HG03520 (cell line): ENCODE measurements around the gene PPARG.
"Not testable (repeated sequence)": the region's sequence is repeated elsewhere in the genome, so short reads cannot be mapped to it uniquely, and the experiment has no call there.

Source experiments
- ATAC-seq: cut with Tn5 transposase; IDR thresholded peaks from one replicate; pipeline ENCODE4 v1.9.1; 2021; ENCODE audit warnings: mild to moderate bottlenecking, moderate library complexity; ENCODE audit not compliant: unreplicated experiment

Gene PPARG

DNA sequence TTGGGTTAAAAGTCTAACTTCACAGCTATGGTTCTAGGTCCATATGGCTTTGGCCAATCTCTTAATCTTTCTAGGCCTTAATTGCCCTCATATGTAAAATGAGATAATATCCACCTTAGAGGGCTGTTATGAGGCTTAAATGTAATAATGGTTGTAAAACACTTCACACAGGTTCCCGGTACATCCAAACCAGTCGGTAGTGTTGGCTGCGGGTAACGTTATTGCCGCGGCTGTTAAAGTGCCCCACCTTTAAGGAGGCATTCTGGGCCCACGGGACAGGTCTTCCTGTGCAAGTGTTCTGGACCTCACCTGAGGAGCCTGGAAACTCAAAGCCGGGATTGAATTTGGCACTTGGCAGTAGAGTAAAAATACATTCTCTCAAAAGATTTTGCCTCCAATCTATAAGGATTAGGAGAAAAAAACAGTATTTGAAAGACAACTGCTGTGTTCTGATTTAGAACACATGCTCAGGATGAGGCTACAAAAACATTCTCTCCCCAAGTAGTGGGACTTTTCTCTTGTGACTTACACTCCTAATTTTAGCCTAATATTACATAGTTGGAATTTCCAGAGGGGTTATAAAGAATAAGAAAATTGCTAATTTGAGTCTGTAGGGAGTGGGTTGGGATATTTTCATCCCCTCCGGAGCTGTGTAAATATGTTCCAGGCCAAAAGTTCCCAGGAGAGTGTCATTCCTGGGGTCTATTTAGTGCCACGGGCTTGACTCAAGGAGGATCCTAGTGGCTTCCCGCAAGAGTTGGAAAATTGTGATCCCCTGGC is 150.5 kb downstream of the PPARG start:
- ATAC-seq: no peak

DNA sequence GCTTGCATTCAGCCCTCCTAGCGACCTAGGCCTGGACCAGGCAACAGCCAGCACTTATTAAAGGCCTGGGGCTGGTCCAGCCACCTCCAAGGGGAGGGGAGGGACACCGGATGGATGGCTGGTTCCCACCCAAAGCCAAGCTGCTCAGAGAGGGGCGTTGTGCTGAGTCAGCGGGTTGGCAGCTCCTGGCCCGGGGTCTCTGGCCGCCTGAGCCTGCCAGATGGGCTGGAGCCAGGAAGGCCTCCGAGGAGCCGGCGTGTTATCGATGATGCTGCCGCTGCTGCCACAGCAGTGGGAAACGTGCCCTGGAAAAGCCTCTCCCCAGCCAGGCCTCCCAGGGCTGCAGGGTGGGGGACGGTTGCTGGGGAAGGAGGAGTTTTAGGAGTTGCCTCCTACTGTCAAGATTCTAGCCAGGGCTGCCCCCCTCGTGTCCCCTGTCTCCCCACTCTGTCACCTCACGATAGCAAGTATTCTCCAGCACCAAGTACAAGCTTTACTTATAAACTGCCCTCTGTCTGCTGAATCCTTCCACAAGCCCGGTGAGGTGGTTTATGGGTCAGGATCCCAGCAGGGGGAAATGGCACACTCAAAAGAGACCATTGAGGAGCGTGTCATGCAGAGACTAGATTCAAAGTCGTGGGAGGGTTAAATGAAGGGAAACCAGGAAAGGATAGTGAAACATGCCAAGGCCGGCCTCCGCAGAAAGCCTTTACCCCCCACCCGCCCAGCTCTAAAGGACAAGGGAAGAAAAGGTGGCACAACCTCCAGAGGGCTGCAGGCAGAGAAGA is 152.3 kb downstream of the PPARG start:
- ATAC-seq: no peak

DNA sequence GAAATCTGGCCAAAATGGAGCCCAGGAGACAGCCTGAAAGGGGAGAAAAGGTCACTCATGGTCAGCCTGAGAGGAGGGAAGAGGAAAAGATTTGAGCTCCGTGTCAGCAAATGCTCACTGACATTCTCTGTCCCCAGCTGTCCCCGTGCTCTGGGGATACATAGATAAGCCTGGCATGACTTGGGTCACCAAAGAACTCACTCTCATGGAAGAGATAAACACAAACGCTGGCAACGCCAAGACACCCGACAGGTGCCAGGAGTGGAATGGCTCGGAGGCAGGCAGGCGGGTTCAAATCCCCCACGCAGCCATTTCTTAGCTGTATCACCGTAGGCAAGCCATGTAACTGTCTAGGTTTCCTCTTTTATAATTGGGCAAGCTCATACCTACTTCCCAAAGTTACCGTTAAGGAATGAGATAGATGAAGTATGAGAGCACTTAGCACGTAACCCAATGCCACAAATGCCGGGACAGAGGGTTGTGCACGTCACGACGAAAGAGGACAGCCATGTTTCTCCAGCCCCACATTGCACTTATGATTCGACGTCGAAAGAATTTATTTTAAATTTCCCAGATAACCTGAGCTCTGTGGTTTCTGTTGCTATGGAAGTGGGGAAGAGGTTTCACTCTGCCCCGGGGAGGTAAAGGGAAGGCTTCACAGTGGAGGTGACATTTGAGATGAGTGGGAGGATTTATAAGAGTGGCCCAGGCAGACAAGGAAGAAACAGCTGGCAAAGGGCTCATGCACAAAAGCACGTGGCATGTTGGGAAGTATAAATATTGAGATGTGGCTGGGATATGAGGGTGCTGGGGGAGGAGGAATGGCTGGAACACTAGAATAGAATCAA is 154.0 kb downstream of the PPARG start:
- ATAC-seq: no peak

DNA sequence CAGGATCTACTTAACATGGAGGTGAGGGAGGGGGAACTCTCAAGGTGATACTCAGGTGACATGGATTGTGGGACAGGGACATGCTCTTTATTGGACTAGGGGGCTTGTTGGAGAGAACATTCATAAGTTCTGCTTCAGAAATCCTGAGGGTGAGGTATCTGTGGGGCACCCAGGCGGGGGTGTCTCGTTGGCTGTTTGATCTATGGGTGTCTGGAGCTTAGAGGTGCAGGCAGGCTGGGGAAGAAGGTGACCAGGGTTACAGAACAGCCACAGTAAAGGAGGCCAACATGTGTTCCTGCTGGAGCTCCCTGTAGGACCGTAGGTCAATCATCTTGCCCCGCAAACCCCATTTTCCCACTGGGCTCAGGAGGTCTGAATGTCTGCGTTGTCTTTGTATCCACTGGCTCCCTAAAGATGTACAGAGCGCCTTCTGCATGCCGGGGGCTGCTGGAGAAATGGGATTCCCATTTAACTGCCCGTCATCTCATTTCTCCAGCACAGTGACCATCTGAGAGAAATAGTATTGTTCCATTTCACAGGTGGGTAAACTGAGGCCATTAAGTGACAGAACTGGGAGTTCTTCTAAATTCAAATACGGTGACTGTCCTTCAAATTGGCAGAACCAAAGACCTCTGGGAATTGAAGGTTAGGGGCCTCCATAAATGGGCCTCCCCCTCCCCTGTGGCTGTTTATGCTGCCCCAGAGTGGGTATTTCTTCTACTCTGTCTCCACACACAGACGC is 155.1 kb downstream of the PPARG start:
- no peak for ATAC-seq

DNA sequence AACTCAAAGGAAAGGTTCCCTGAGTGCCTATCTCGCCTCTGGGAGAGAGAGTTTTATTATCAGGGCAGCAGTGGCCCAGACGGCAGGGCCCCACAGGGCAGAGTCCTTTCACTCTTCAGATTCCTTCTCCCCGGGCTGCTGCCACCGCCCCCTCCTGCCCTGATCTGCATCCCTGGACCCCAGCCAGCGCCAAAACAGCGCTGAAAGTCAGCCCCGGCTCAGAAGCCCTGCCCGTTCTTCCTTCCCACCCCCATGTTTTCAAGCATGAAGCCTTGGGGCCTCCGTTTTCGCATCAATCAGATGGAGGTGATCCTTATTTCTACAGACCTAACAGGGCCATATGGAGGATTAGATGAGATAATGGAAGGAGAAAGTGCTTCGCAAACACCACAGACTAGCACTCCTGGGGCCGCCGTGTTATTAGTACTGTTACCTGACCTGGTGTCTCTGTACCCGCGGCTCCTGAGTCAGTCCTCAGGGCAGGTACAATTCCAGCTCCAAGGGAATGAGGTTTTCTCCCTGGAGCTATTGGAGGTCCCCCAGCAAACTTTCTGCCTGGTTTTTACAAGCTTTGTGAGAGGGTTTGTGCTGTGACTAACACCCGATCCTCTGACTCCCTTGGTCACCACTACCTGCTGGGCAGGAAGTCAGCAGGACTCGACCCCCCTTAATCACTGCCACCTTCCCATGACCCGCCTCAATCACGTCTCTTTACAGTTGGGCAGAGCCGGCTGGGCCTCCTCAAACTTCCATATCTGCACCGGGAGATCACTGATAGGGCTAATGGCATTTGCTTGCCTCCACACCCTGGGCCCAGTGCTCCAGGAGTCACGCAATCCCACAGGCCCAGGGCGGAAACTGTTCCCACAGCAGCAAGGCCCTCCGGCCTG is 156.0 kb downstream of the PPARG start:
- no peak for ATAC-seq

DNA sequence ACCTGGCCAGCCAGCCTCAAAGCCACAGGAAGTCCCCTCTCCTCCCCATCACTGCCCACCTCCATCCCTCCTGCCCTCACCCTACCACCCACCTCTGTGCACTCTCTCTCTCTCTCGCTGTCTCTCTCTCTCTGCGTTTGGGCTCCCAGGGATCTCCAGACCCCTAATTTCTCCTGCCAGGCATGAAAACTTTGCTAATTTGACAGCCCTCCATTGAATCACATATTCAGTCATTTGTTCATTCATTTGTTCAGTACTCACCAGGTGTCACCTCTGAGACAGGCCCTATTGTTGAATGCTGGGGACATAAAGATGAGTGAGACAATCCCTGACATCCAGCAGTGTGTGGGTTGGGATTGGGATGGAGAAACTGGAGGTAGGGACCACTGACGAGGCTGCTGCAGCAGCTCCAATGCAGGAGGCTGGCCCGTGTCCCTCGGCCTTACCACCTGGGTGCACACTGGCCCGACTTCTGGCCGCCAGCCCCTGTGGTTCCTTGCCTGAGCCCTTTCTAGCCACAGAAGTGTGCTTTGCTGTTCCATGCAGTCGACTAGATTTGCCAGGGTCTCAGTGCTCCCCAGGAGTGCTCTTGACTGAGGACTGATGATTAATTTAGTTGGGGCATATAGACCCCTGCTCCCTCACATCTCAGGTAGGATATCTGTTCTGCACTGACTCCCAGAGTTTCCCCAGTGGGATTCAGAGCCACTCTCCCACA is 156.8 kb downstream of the PPARG start:
- no peak for ATAC-seq

DNA sequence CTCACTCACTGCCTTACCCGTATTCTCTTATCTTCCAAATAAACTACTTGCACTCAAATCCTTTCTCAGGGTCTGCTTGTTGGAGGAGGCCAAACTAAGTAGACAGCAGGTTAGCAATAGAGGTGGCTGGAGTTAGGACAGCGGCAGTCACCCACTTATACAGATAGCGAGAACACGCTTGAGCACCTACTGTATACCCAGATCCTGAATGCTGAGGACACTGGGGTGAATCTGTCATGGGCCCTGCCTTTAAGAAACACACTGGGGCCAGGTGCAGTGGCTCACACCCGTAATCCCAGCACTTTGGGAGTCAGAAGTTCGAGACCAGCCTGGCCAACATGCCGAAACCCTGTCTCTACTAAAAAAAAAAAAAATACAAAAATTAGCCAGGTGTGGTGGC is 157.4 kb downstream of the PPARG start:
- ATAC-seq: no peak

DNA sequence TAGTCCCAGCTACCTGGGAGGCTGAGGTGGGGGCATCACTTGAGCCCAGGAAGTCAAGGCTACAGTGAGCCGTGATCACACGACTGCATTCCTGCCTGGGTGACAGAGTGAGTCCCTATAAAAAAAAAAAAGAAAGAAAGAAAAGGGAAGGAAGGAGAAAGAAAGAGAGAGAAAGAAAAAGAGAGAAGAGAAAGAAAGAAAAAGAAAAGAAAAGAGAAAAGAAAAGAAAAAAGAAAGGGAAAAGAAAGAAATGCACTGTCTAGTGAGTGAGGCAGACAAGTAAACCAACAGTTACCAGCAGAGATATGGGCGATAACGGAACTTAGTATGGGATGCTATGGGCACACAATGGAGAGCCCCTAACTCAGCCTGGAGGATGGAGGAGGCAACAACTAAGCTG is 158.2 kb downstream of the PPARG start:
- no peak for ATAC-seq

DNA sequence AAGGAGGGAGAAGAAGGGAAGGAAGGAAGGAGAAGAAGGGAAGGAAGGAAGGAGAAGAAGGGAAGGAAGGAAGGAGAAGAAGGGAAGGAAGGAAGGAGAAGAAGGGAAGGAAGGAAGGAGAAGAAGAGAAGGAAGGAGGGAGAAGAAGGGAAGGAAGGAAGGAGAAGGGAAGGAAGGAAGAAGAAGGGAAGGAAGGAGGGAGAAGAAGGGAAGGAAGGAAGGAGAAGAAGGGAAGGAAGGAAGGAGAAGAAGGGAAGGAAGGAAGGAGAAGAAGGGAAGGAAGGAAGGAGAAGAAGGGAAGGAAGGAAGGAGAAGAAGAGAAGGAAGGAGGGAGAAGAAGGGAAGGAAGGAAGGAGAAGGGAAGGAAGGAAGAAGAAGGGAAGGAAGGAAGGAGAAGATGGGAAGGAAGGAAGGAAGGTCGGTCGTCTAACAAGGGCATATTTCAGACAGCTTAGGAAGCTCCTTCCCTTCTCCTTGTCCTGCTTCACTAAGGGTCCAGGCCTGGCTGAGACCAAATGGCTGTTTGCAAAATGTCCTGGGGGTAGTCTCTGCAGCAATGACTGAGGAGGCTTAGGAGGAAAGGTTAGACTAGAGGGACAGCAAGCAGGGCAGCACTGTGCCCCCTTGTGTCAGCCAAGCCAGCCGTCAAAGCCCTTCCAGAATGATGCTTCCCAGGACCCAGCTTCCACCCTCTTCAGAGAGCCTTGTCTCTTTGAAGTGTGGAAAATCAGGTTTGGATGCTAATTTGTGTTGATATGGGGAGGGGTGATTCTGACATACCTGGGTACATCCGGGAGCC is 159.7 kb downstream of the PPARG start:
- not testable (repeated sequence) for ATAC-seq

DNA sequence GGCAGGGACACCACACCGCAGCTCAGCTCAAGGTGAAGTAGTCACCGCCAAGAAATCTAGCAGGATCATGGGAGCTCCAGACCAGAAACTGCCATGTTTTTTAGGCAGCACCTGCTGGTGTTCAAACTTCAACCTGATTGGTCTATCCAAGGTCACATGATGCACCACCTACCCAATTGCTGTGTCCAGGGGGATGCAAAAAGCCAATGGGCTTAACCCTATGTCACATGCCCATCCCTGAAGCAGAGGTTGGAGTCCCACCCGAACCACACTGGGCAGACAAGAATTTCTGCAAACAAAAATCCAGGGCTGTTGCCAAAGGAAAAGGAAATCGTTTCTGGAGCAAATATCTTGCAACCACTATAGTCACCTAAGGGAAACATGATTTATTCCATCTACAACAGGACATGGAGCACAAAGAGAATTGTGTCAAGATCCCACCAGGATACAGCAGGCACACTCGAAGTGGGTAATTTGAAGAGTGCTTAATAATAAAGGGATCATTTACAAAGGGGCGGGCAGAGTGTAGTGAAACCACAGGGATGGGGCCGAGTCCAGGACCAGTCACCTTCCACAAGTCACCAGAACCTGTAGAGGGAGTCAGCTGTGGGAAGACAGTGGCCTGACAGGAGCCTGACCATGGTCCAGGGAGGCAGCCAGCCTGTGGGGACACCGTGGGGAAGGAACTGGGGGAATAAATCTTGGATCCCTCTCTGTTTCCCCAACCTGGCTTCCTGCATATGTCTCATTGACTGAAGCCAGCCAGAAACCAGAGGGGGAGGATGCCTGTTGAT is 161.2 kb downstream of the PPARG start:
- no peak for ATAC-seq

DNA sequence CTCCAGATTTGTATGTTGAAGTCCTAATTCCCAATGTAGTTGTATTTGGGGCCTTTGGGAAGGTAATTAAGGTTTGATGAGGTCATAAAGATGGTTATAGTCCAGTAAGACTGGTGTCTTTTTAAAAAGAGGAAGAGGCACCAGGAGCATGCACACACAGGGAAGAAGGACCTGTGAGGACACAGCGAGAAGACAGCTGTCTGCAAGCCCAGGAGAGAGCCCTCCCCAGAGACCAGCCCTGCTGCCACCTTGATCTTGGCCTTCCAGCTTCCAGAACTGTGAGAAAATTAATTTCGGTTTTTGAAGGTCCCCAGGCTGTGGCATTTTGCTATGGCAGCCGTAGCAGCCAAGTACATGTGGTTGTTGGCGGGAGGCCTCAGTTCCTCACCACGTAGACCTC is 162.6 kb downstream of the PPARG start:
- no peak for ATAC-seq

DNA sequence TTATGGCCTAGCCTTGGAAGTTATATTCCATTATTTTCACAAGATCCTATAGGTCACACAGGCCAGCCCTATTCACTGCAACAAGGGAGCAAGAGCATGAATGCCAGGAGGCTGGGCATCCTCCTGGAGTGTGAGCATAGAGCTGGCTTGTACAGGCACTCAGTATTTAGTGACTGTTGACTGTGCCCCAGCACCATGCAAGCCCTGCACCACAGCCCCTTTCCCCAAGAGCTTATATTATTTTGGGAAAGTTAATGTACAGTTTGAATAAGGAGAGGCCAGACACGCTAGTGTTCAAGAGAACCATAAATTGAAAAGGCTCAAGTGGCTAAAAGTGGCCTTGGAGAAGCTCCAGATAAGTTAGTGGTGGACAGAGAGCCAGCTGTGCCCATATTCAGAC is 163.1 kb downstream of the PPARG start:
- no peak for ATAC-seq

DNA sequence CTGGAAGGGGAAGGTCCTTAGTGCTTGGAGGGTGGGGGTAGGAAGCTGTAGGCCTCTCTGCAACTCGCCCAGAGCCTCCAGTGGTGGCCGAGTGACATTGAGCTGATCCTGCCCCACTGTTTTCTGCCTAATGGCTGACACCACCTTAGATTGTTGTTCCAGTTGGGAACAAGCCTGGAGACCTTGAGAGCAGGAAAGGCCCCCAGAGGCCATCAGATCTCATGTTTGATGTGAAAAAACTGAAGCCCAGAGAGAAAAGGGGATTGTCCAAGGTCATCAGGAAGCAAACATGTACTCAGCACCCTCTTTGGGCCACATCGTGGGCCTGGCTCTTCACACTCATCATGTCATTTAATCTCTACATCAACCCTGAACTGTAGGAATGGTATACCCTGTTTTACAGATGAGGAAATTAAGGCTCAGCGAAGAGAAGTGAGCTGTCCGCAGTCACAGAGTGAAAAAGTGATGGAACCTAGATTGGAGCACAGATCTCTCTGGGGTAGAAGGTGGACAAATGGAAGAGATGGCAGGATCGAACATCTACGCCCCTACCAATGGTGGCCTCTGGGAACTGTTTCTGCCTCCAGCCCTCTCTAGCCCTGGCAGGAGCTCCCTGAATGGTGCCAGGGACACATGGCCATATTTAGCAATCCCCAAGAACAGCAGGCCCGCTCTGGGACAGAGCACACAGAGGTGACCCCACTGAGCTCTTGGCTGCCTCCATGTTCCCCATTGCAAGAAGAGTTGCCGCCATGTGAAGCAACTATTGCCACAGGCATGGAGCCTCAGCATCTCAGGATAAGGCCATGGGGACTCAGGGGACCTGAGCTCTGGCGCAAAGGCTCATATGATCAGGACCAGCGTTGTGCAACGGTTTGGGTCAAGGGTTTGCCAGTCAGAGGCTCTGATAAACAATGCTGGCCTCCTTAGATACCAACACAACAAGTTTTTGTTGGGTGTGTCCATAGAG is 163.8 kb downstream of the PPARG start:
- ATAC-seq: no peak

DNA sequence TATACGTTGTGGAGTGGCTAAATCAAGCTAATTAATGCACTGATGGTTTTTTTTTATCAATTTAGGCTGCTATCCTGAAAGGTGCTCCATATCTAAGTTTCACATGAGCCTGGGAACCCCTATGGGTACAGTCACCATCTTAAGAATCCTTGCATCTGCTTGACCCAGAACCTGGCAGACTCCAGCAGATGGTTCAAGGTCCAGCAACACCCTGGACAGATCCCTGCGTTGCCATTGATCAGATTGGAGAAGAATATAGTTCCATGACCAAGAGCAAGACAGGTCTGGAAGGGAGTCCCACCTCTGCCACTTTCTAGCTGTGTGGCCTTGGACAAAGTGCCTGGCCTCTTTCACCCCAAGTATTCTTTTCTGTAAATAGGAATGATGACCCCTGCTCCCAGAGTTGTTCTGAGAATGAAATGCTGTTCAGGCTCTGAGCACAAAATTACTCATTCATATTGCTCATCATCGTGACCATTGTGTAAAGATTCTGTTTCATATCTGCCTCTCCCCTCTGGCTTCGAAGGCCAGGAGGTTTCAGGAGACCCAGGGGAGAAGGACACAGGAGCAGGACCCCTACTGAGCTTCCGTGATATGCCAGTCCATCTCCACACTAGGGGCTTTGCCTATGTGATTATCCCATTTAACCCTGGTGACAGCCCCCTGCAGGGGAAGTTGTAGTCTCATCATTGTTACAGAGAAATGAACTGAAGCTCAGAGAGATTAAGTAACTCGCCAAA is 165.4 kb downstream of the PPARG start:
- no peak for ATAC-seq

DNA sequence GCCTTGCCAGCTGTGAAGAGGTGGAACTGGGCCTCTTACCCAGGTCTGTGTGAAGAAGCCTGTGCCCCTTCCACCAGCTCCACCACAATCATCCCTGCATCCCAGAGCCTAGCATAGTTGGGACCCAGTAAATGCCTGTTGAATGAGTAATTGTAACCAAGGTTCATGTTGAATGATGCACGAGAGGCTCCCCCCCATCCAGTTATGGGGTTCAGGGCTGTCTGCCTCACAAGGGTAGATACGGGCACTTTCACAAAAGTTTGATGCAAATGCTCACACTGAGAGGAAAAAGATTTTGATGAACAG is 165.9 kb downstream of the PPARG start:
- ATAC-seq: no peak

DNA sequence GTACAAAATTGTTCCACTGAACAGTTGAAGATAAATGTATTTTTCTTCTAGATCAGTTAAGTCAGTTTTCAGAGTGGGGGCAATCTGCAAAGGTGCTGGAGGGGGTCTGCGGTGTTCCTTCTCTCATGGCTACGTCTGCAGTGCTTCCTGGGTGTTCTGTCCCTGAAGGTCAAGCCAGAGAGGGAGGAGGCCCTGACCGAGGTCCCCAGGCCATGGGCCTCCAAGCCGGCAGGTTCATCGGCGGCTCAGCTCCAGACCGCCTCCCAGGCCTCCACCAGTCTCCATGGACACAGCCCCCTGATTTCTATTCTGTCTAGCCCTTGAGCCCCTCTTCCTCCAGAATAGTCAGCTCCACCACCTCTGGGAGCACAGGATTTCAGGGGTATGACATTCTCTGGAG is 166.9 kb downstream of the PPARG start:
- no peak for ATAC-seq
